ENCODE measurements around the gene DGLUCY.

DGLUCY gene

DNA sequence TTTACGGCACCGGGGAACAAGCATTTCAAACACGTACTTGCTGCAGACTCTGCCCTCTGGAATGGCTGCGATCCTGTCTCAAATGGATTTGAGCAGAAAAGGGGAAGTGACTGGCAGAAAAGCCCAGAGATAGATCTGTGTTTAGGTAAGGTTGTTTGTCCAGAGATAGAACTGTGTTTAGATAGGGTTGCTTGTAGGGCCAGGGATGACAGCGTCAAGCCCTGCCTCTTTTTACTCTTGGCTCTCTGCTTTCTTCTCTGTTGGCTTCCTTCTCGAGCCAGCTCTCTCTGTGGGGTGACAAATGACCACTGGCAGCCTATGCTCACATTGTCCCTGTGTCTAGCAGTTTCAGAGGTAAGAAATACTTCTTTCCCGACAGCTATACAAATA lies 11.4 kb downstream of the DGLUCY start:
- no peak overlapping the region for H3K4me3 ChIP-seq (replicated peaks; ENCODE audit: low read depth, low read length)
- no peak for DNase-seq (ENCODE audit: extremely low read depth, low read depth)
- TF ChIP-seq, protein P1, sequence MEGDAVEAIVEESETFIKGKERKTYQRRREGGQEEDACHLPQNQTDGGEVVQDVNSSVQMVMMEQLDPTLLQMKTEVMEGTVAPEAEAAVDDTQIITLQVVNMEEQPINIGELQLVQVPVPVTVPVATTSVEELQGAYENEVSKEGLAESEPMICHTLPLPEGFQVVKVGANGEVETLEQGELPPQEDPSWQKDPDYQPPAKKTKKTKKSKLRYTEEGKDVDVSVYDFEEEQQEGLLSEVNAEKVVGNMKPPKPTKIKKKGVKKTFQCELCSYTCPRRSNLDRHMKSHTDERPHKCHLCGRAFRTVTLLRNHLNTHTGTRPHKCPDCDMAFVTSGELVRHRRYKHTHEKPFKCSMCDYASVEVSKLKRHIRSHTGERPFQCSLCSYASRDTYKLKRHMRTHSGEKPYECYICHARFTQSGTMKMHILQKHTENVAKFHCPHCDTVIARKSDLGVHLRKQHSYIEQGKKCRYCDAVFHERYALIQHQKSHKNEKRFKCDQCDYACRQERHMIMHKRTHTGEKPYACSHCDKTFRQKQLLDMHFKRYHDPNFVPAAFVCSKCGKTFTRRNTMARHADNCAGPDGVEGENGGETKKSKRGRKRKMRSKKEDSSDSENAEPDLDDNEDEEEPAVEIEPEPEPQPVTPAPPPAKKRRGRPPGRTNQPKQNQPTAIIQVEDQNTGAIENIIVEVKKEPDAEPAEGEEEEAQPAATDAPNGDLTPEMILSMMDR (IDR thresholded peaks at IDR 0.05; ENCODE audit: low read depth, low read length, missing control alignments), result no peak

DNA sequence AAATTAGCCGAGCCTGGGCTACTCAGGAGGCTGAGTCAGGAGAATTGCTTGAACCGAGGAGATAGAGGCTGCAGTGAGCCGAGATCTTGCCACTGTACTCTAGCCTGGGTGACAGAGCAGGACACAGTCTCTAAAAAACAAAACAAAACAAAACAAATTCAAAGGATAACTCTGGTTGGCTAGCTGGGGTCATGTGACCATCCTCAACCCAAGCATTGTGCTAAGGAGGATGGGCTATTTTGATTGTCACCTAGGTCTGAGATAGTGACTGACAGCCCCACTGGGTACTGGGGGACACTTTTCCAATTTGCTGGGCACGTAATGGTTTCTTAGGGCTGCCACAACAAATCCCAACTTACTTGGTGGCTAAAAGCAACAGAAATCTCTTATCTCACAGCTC lies 11.9 kb downstream of the DGLUCY start:
- no peak overlapping the region for H3K4me3 ChIP-seq (replicated peaks; ENCODE audit: low read depth, low read length)
- TF ChIP-seq, protein P1 (IDR thresholded peaks at IDR 0.05; ENCODE audit: low read depth, low read length, missing control alignments), result no peak
- no peak for DNase-seq (ENCODE audit: extremely low read depth, low read depth)

DNA sequence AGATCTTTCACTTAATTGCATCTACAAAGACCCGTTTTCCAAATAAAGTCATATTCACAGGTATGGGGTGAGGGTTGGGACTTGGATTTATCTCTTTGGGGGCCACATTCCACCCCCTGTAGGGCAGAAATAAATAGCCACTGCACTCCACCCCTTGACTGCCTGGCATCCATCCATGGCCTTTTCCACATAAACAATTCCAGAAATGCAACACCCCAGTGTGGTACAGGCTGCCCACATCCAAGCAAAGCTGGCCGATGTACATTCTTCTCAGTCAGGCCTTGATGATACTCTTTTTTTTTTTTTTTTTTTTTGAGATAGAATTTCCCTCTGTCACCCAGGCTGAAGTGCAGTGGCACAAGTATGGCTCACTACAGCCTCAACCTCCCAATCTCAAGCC lies 12.9 kb downstream of the DGLUCY start:
- no peak overlapping the region for H3K4me3 ChIP-seq (replicated peaks; ENCODE audit: low read depth, low read length)
- TF ChIP-seq, protein P1 (IDR thresholded peaks at IDR 0.05; ENCODE audit: low read depth, low read length, missing control alignments), result no peak
- DNase-seq (ENCODE audit: extremely low read depth, low read depth), result no peak

- TF ChIP-seq, protein P1 (IDR thresholded peaks at IDR 0.05; ENCODE audit: low read depth, low read length, missing control alignments), result no peak
- no peak for DNase-seq (ENCODE audit: extremely low read depth, low read depth)
- H3K4me3 ChIP-seq (replicated peaks; ENCODE audit: low read depth, low read length), result no peak overlapping the region
These were observed 13.5 kb downstream of the DGLUCY start for GRCh38 chr14:91127401-91127801.

- no peak for DNase-seq (ENCODE audit: extremely low read depth, low read depth)
- no peak overlapping the region for H3K4me3 ChIP-seq (replicated peaks; ENCODE audit: low read depth, low read length)
These were observed 14.1 kb downstream of the DGLUCY start for GRCh38 chr14:91127924-91128323.

DNA sequence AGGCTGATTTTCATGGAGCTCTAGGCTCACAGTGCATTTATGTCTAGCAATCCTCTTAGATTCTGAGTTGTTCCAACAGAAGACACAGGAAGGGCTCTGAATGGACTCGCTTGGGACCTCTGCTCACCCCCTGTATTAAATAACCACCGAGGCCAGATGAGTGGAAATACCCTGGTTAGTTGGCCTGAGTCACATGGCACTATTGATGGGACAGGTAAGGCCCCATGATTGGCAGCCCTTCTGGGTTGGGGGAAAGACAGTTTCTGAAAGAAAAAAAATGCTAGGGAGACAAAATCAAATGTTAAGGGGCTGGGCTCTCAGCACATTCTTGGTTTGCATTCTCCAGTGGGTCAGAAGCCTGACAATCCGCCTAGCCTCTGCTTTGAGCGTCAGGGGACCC lies 14.8 kb downstream of the DGLUCY start:
- H3K4me3 ChIP-seq (replicated peaks; ENCODE audit: low read depth, low read length), result no peak overlapping the region
- TF ChIP-seq, protein P1 (IDR thresholded peaks at IDR 0.05; ENCODE audit: low read depth, low read length, missing control alignments), result no peak
- DNase-seq (ENCODE audit: extremely low read depth, low read depth), result no peak

More at GRCh38 chr14:91127924-91128323, 14.1 kb downstream of the DGLUCY start:
- TF ChIP-seq, protein P1 (IDR thresholded peaks at IDR 0.05; ENCODE audit: low read depth, low read length, missing control alignments), result no peak

- H3K4me3 ChIP-seq (replicated peaks; ENCODE audit: low read depth, low read length), result no peak overlapping the region
- TF ChIP-seq, protein P1 (IDR thresholded peaks at IDR 0.05; ENCODE audit: low read depth, low read length, missing control alignments), result no peak
These were observed 15.4 kb downstream of the DGLUCY start for GRCh38 chr14:91129261-91129660.

More at GRCh38 chr14:91129261-91129660, 15.4 kb downstream of the DGLUCY start:
- no peak for DNase-seq (ENCODE audit: extremely low read depth, low read depth)

Data from HFF-Myc (cell line).